HepG2 (cell line): ENCODE results near the gene OPN1SW.

ENCODE experiments used
- PHB2 ChIP-seq: fragments of 450-650 bp; IDR thresholded peaks from 2 replicates; pipeline ENCODE4 v1.6.1; 2018; ENCODE audit not compliant: partially characterized antibody
- POGZ ChIP-seq: sonication (generic); formaldehyde crosslinking; IDR thresholded peaks from 2 replicates; pipeline ENCODE4 v1.4.0; 2020; ENCODE audit warnings: mild to moderate bottlenecking, missing genetic modification reagents
- ZNF331 ChIP-seq: sonication (generic); formaldehyde crosslinking; IDR thresholded peaks from 2 replicates; pipeline ENCODE4 v1.4.0; 2020; ENCODE audit warnings: missing genetic modification reagents
- ZNF678 ChIP-seq: sonication (generic); formaldehyde crosslinking; IDR thresholded peaks from 2 replicates; pipeline ENCODE4 v1.4.0; 2020; ENCODE audit warnings: mild to moderate bottlenecking, missing genetic modification reagents
- TF ChIP-seq, protein P1 (sequence below): sonication (generic); formaldehyde crosslinking; IDR thresholded peaks from 2 replicates; pipeline ENCODE4 v1.5.0; 2020; ENCODE audit warnings: mild to moderate bottlenecking, missing genetic modification reagents, moderate library complexity

GRCh38 chr7:128810997-128811396, 35.4 kb upstream of the OPN1SW start:
- TF ChIP-seq, protein P1, sequence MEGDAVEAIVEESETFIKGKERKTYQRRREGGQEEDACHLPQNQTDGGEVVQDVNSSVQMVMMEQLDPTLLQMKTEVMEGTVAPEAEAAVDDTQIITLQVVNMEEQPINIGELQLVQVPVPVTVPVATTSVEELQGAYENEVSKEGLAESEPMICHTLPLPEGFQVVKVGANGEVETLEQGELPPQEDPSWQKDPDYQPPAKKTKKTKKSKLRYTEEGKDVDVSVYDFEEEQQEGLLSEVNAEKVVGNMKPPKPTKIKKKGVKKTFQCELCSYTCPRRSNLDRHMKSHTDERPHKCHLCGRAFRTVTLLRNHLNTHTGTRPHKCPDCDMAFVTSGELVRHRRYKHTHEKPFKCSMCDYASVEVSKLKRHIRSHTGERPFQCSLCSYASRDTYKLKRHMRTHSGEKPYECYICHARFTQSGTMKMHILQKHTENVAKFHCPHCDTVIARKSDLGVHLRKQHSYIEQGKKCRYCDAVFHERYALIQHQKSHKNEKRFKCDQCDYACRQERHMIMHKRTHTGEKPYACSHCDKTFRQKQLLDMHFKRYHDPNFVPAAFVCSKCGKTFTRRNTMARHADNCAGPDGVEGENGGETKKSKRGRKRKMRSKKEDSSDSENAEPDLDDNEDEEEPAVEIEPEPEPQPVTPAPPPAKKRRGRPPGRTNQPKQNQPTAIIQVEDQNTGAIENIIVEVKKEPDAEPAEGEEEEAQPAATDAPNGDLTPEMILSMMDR (CRISPR knock-in tag), result no peak
- TF ChIP-seq ZNF331 (CRISPR knock-in tag) (no peak), POGZ (CRISPR knock-in tag) (no peak), PHB2 (no peak), ZNF678 (no peak)
